ACC112 (cell line): ENCODE results near the gene CDH7.

Experiments used
- H2AFZ ChIP-seq: fragments of 200-600 bp; sonication (generic); one replicate; pipeline ENCODE4 v1.6.0; 2017; ENCODE audit warnings: antibody characterized with exemption, low read length; ENCODE audit not compliant: unreplicated experiment
- H3K27ac ChIP-seq: fragments of 200-600 bp; sonication (generic); 2 replicates; pipeline ENCODE4 v1.5.1; 2014; ENCODE audit warnings: low read depth, mild to moderate bottlenecking, antibody characterized with exemption, low read length, moderate library complexity
- H3K27me3 ChIP-seq: fragments of 200-600 bp; sonication (generic); 2 replicates; pipeline ENCODE4 v1.6.1; 2014; ENCODE audit warnings: mild to moderate bottlenecking, antibody characterized with exemption, low read length, moderate library complexity, mixed read lengths; ENCODE audit not compliant: insufficient read depth
- H3K36me3 ChIP-seq: fragments of 200-600 bp; sonication (generic); 2 replicates; pipeline ENCODE4 v1.6.1; 2016; ENCODE audit warnings: mild to moderate bottlenecking, antibody characterized with exemption, low read length, moderate library complexity, mixed read lengths; ENCODE audit not compliant: insufficient read depth
- H3K4me1 ChIP-seq: fragments of 200-600 bp; sonication (generic); one replicate; pipeline ENCODE4 v1.6.1; 2016; ENCODE audit warnings: low read length, mixed read lengths; ENCODE audit not compliant: insufficient read depth, unreplicated experiment, control insufficient read depth
- H3K4me3 ChIP-seq: fragments of 200-600 bp; sonication (generic); 2 replicates; pipeline ENCODE4 v1.5.1; 2014; ENCODE audit warnings: mild to moderate bottlenecking, low read depth, low read length
- H3K79me2 ChIP-seq: fragments of 200-600 bp; sonication (generic); one replicate; pipeline ENCODE4 v1.6.0; 2016; ENCODE audit warnings: low read length; ENCODE audit not compliant: control insufficient read depth, unreplicated experiment, insufficient read depth

Gene CDH7, protein sequence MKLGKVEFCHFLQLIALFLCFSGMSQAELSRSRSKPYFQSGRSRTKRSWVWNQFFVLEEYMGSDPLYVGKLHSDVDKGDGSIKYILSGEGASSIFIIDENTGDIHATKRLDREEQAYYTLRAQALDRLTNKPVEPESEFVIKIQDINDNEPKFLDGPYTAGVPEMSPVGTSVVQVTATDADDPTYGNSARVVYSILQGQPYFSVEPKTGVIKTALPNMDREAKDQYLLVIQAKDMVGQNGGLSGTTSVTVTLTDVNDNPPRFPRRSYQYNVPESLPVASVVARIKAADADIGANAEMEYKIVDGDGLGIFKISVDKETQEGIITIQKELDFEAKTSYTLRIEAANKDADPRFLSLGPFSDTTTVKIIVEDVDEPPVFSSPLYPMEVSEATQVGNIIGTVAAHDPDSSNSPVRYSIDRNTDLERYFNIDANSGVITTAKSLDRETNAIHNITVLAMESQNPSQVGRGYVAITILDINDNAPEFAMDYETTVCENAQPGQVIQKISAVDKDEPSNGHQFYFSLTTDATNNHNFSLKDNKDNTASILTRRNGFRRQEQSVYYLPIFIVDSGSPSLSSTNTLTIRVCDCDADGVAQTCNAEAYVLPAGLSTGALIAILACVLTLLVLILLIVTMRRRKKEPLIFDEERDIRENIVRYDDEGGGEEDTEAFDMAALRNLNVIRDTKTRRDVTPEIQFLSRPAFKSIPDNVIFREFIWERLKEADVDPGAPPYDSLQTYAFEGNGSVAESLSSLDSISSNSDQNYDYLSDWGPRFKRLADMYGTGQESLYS

DNA sequence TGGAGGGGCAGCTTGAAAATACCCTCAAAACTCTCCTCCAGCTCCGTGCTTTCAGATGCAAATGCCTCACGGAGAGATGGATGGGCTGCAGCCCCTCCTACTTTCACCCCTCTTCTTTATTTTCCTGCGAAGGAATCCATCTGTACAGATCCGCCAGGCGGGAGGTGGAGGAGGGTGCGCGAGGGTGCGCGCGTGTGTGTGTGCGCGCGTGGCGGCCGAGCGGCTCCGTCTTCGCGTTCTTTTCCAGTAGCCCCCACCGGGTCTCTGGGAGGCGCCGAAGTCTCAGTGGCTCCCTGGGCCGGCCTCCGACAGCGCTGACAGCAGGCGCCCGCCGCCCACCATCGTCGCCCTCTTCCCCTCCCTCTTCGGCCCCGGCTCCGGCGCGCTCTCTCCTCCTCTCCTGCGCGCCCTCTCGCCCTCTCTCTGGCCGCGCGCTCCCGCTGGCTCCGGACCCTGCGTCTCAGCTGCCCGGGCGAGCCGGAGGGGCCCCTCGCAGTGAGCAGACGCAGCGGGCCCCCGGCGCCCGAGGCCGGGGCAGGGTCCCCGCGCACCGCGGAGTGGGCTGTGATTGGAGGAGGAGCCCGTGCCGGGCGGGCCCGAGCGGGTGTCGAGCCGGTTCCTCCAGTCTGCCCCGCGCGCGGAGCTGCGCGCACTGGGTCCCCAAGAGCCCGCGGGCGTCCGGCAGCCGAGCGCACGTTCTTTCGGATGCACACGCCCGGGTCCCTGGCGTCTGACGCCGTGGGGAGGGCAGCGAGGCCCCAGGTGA lies at the start of gene CDH7:
Gene CDH7, plus strand, starts transcription at position 624 of the 766 bp plus-strand sequence. CDS start 11,831 bp downstream, outside the sequence.
- no peaks in the 10 kb centered on the region for H3K79me2 ChIP-seq
- peaks cover 30% of the 10 kb centered on the region for H3K27me3 ChIP-seq
- H3K4me1 ChIP-seq = no peaks in the 10 kb centered on the region
- no peak within 1 kb of the TSS for H3K4me3 ChIP-seq
- H3K36me3 ChIP-seq = no peaks in the 10 kb centered on the region
- no peak within 1 kb of the TSS for H3K27ac ChIP-seq
- no peak within 1 kb of the TSS for H2AFZ ChIP-seq

DNA sequence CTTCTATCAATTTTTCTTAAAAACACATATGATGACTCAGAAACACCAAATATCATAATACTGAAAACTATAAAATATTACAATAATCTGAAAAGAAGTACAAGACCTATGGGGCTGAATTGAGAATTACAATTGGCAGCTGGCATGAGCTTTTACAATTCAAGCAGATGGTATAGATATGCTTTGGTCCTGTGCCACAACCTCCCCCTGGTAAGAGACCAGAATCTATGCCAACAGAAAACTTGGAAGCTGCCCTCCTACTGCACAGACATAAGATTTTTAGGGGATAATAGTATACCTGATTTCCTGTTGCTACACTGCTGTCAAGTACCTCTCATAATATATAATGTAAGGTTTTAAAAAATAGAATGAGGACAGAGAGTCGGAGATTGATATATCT lies 46.8 kb upstream of the CDH7 start:
- Histone ChIP-seq H3K4me1 (no peaks in the 10 kb centered on the region), H3K4me3 (no peak overlapping the region), H3K36me3 (no peaks in the 10 kb centered on the region), H3K79me2 (no peaks in the 10 kb centered on the region), H3K27ac (no peak overlapping the region), H2AFZ (no peak overlapping the region), H3K27me3 (no peaks in the 10 kb centered on the region)

DNA sequence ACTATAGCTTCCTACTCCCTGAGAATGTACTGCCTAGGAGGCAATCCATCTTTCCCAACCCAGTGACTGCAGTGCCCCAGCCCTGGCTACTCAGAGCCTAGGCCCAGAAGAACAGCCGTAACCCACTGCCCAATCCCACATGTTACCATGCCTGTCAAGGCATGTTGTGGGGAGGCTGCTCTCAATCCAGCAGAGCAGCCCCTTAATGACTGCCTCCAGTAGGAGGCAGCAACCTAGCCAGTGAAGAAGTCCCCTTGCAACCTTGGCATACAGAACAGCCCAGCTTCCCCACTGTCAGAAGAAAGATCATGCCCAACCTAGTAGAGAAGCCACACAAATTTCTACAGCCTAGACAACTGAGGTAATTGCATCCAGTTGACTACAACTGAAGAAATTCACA lies 44.2 kb upstream of the CDH7 start:
- H3K79me2 ChIP-seq = no peaks in the 10 kb centered on the region
- no peaks in the 10 kb centered on the region for H3K4me1 ChIP-seq
- no peak overlapping the region for H2AFZ ChIP-seq
- no peak overlapping the region for H3K27ac ChIP-seq
- no peak overlapping the region for H3K4me3 ChIP-seq
- H3K27me3 ChIP-seq = no peaks in the 10 kb centered on the region
- no peaks in the 10 kb centered on the region for H3K36me3 ChIP-seq

DNA sequence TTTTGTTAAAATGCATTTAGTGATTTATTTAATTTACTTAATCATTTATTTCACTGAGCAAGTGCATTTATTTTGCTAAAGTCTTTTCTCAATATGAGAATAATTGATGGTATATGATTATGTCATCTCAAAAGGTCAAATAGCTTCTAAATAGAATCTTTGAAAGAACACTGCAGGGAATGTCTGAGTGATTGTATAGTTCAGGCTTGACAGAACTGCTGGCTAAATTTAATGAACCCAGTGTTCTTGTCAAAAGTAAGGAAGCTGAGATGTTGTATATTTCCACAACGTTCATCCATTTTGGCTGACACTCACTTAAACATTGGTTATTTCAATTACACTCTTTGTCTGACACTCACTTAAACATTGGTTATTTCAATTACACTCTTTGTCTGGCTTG lies 39.3 kb upstream of the CDH7 start:
- no peaks in the 10 kb centered on the region for H3K36me3 ChIP-seq
- no peaks in the 10 kb centered on the region for H3K27me3 ChIP-seq
- H2AFZ ChIP-seq = no peak overlapping the region
- no peaks in the 10 kb centered on the region for H3K79me2 ChIP-seq
- H3K4me1 ChIP-seq = no peaks in the 10 kb centered on the region
- H3K27ac ChIP-seq = no peak overlapping the region
- no peak overlapping the region for H3K4me3 ChIP-seq

DNA sequence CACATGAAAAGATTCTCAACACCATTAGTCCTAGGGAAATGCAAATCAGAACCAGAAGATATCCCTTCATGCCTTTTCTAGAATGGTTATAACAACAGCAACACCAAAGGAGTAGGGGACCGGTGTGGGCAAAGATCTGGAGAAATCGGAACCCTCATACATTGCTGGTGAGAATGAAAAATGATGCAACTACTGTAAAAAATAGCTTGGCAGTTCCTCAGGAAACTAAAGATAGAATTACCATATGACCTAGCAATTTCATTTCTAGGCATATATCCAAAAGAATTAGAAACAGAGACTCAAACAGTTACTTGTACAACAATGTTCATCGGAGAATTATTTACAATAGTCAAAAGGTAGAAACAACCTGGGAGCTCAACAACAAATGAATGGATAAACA lies 29.2 kb upstream of the CDH7 start:
- Histone ChIP-seq H3K36me3 (no peaks in the 10 kb centered on the region), H2AFZ (no peak overlapping the region), H3K4me3 (0 out of 2 replicates have a peak overlapping the region, but pooled peaks have one; percentile 8), H3K27me3 (no peaks in the 10 kb centered on the region), H3K4me1 (no peaks in the 10 kb centered on the region), H3K27ac (no peak overlapping the region), H3K79me2 (no peaks in the 10 kb centered on the region)

DNA sequence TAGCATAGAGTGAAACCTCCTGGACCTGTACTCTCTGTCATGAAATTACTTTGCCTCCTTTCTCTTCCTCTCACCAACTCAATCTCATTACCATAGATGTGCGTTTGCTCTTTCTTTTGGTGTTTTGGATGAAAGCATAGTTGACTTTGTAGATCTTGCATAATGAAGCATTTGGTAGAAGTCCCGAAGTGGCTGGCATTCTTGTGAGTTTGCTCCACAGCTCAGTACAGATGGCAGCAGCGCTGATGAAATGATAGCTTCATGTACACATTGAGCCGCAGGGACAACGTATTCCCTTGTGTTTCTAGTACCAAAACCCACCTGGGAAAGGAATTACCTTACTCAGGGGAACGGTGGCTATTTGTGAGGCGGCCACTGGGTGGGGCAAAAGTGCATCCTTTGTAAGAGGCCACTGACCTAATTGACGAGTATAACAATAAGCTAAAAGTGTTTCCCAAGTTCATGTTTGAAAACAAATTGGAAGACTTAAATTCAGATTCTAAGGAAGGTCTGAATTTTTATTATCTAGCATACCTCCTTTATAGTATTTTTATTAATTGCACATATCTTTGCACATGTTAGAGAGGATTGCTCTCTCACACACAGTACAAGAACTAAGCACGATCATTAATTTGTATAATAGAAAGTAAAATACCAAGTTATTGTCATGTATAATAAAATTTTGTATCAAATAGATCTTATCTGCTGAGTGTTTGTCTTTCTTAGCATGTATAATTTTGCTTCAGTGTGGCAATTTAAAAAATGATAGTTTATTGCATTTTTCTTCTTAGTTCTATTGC lies 25.4 kb upstream of the CDH7 start:
- Histone ChIP-seq H3K27me3 (no peaks in the 10 kb centered on the region), H3K4me3 (no peak overlapping the region), H3K79me2 (no peaks in the 10 kb centered on the region), H2AFZ (no peak overlapping the region), H3K36me3 (no peaks in the 10 kb centered on the region), H3K27ac (no peak overlapping the region), H3K4me1 (no peaks in the 10 kb centered on the region)

DNA sequence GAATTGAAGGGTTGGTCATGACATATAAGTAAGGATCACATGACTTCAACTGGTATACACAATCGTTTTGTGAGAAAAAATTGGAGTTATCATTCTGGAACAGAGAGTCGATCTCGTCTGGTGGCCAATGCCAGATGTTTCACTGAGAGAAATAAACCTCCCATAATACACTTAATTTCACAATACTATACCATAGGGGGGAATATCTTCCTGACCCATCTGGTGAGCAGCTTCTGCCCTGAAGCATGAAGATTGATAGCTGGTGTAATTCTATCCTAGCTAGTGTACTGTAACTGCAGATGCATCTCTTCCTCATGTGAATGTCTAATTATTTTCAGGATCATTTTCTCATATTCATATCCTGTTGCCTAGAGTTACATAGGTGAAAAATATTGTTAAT lies 15.7 kb upstream of the CDH7 start:
- Histone ChIP-seq H3K4me1 (no peaks in the 10 kb centered on the region), H3K4me3 (no peak overlapping the region), H3K36me3 (no peaks in the 10 kb centered on the region), H2AFZ (no peak overlapping the region), H3K79me2 (no peaks in the 10 kb centered on the region), H3K27ac (no peak overlapping the region), H3K27me3 (no peaks in the 10 kb centered on the region)

DNA sequence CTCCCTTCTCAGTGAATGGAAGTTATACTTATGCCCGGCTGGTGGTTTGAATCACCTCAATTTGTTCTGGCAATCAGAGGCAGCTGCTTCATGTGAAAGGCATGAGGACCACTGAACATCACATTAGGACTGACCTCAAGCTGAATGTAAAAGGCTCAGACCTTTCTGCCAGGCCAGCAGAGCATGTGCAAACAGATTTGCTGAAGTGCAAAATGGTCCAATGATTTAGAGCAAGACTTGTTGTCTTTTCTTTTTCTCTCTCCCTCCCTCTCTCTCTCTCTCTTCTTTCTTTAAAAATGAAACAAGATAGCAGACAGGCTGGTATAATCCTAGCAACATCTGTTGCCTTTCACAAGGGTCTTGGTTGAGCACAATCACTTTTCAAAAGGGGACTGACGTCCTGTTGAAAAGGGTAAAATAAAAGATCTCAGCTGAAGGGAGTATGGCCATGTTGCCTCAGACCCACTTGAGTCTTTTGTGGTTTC lies 13.3 kb upstream of the CDH7 start:
- Histone ChIP-seq H2AFZ (no peak overlapping the region), H3K4me1 (no peaks in the 10 kb centered on the region), H3K27ac (no peak overlapping the region), H3K36me3 (no peaks in the 10 kb centered on the region), H3K79me2 (no peaks in the 10 kb centered on the region), H3K27me3 (no peaks in the 10 kb centered on the region), H3K4me3 (no peak overlapping the region)

DNA sequence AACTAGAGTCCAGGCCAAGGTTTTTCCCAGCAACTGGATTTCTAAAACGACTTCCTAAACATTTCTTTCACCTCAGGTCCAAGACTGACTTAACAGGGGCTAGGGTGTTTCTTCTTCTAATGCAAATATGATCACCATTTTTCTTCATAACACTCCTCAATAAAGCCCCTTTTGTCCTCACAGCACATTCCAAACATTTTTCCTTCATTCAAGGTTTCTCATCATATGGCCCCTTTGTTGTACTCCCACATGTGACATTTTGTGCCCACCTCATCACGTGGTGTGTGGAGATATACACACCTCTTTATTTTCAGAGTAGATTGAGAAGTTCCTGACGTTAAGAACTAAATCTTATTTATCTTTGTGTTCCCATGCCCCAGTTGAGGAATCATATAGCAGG lies 3.9 kb upstream of the CDH7 start:
- Histone ChIP-seq H2AFZ (no peak overlapping the region), H3K79me2 (no peaks in the 10 kb centered on the region), H3K27me3 (peaks cover 24% of the 10 kb centered on the region), H3K27ac (no peak overlapping the region), H3K4me1 (no peaks in the 10 kb centered on the region), H3K4me3 (no peak overlapping the region), H3K36me3 (no peaks in the 10 kb centered on the region)

DNA sequence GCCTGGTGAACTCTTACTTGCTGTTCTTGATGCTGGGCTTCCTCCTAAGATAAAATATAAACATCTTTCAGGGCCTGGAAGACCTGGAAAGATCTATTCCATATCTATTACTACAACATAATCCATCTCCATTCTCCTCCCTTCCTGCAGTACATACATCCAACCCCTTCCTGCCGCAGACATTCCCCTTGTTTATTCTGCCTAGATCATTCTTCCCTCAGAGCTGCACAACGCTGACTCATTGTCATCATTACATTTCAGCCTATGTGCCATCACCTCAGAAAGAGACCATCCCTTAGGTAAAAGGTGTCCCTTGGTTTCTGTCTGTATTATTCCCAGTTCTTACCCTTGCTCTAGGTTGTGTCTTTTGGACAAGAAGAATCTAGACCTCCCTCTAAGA lies 2.5 kb upstream of the CDH7 start:
- Histone ChIP-seq H3K4me1 (no peaks in the 10 kb centered on the region), H3K27ac (no peak overlapping the region), H3K27me3 (peaks cover 30% of the 10 kb centered on the region), H3K36me3 (no peaks in the 10 kb centered on the region), H3K79me2 (no peaks in the 10 kb centered on the region), H3K4me3 (no peak overlapping the region), H2AFZ (no peak overlapping the region)
